ENCODE measurements around the gene DAP.

The DAP gene

GRCh38 chr5:10695055-10695649 lies 65.9 kb downstream of the DAP start:
- in situ Hi-C loops (cut with MboI; ENCODE audit: low sequenced_read_pairs): no loop called here

GRCh38 chr5:10691826-10692785 lies 68.9 kb downstream of the DAP start:
- in situ Hi-C loops (cut with MboI; ENCODE audit: low sequenced_read_pairs): no loop called here

GRCh38 chr5:10690460-10691440 lies 70.3 kb downstream of the DAP start:
- in situ Hi-C loops (cut with MboI; ENCODE audit: low sequenced_read_pairs): no loop called here

GRCh38 chr5:10689391-10690081 lies 71.5 kb downstream of the DAP start:
- in situ Hi-C loops (cut with MboI; ENCODE audit: low sequenced_read_pairs): no loop called here

DNA sequence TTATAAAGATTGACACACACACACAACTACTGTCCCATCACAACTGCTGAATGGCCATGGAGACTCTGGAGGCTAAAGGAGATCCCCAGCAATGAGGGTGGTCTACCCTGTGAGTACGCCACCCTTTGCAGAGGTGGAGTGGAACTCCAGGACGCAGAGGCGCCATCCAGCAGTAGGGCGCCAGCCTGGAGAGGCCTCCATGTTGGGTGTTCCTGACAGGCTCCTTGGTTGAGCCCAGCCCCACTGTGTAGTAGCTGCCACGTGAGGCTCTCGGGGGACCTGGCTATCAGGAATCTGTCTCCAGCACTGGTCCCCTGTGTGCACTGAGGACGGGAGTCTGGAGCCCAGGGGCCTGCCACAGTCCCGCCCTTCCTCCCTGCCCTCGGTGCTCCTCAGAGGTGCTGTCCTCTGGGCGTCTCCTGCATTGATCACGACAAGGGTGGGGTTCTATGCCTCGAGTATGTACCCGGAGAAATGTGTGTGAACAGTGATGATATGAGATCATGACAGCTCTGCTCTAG lies 72.3 kb downstream of the DAP start:
- in situ Hi-C loops (cut with MboI; ENCODE audit: low sequenced_read_pairs): no loop called here

DNA sequence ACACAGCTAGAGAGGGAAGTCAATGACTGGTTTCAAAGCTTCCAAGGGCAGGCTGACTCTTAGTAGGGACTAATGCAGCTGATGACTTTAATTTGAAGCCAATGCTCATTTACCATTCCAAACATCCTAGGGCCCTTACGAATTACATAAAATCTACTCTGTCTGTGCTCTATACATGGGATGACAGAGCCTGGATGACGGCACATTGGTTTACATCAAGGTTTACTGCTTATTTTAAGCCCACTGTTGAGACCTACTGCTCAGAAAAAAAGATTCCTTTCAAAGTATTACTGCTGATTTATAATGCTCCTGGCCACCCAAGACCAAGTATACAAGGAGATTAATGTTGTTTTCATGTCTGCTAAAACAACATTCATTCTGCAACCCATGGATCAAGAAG lies 74.1 kb downstream of the DAP start:
- in situ Hi-C loops (cut with MboI; ENCODE audit: low sequenced_read_pairs): no loop called here

GRCh38 chr5:10685115-10685521 lies 75.9 kb downstream of the DAP start:
- in situ Hi-C loops (cut with MboI; ENCODE audit: low sequenced_read_pairs): no loop called here

- in situ Hi-C loops (cut with MboI; ENCODE audit: low sequenced_read_pairs): no loop called here
Measured at GRCh38 chr5:10684303-10685086, 76.5 kb downstream of the DAP start.

GRCh38 chr5:10682801-10683525 lies 78.1 kb downstream of the DAP start:
- in situ Hi-C loops (cut with MboI; ENCODE audit: low sequenced_read_pairs): no loop called here

DNA sequence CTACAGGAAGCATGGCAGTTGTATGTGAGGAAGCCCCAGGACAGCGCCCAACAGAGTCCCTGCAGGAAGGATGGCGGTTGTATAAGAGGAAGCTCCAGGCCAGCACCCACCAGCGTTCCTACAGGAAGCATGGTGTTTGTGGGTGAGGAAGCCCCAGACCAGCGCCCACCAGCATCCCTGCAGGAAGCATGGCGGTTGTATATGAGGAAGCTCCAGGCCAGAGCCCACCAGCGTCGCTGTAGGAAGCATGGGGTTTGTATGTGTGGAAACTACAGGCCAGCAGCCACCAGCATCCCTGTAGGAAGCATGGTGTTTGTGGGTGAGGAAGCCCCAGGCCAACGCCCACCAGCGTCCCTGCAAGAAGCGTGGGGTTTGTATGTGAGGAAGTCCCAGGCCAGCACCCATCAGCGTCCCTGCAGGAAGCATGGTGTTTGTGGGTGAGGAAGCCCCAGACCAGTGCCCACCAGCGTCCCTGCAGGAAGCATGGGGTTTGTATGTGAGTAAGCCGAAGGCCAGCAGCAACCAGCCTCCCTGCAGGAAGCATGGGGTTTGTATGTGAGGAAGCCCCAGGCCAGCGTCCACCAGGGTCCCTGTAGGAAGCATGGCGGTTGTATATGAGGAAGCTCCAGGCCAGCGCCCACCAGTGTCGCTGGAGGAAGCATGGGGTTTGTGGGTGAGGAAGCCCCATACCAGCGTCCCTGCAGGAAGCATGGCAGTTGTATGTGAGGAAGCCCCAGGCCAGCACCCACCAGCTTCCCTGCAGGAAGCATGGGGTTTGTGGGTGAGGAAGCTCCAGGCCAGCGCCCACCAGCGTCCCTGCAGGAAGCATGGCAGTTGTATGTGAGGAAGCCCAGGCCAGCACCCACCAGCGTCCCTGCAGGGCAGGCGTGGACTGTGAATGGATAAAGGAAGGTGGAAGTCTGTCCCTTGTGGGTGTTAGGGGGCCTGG lies 79.0 kb downstream of the DAP start:
- in situ Hi-C loops (cut with MboI; ENCODE audit: low sequenced_read_pairs): no loop called here

- in situ Hi-C loops (cut with MboI; ENCODE audit: low sequenced_read_pairs): no loop called here
Measured at GRCh38 chr5:10680876-10681481, 80.1 kb downstream of the DAP start.

DNA sequence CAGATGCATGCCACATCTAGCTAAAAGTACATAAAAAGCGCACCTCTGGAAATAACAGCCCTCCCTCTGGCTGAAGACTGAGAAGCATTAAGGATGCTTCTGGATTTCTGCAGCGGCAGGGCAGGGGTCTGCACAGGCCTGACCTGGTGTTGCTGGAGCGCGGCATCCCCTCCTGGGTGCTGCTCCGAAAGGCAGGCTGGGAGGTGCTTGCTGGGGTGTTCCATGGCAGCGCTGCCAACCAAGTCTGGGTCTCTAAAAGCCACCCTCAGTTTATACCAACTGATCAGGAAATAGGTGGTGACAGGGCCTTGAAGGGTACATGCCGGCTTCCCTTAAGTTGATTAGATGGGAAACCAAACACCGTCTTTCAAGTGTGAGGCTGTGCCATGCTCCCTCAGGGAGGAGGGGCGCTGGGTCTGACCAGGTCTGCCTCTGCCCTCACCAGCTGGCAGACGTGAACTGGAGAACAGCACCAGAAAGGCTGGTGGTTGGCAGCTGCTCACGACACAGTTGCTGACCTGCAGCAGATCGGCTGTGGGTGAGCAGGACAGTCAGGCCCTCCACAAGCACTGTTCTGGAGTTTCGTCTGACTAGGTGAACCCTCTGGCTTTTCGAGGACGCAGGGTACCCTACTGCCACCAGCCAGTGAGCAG lies 81.6 kb downstream of the DAP start:
- in situ Hi-C loops (cut with MboI; ENCODE audit: low sequenced_read_pairs): no loop called here

- in situ Hi-C loops (cut with MboI; ENCODE audit: low sequenced_read_pairs): no loop called here
Measured at GRCh38 chr5:10678244-10678643, 82.8 kb downstream of the DAP start.

GRCh38 chr5:10677533-10677932 lies 83.5 kb downstream of the DAP start:
- in situ Hi-C loops (cut with MboI; ENCODE audit: low sequenced_read_pairs): no loop called here

GRCh38 chr5:10676946-10677345 lies 84.1 kb downstream of the DAP start:
- in situ Hi-C loops (cut with MboI; ENCODE audit: low sequenced_read_pairs): no loop called here

GRCh38 chr5:10676224-10676623 lies 84.8 kb downstream of the DAP start:
- in situ Hi-C loops (cut with MboI; ENCODE audit: low sequenced_read_pairs): no loop called here

- in situ Hi-C loops (cut with MboI; ENCODE audit: low sequenced_read_pairs): no loop called here
Measured at GRCh38 chr5:10675177-10675700, 85.8 kb downstream of the DAP start.
